KMS-11 (cell line): ENCODE results near the gene HLF.

ENCODE experiments used
- H2AFZ ChIP-seq: fragments of 200-600 bp; sonication (generic); 2 replicates; pipeline ENCODE4 v1.6.1; 2016; ENCODE audit warnings: antibody characterized with exemption, mixed run types, low read depth
- H3K27ac ChIP-seq: fragments of 200-600 bp; sonication (generic); 2 replicates; pipeline ENCODE4 v1.6.1; 2016; ENCODE audit warnings: mild to moderate bottlenecking, mixed run types
- H3K27me3 ChIP-seq: fragments of 200-600 bp; sonication (generic); 2 replicates; pipeline ENCODE4 v1.6.1; 2017; ENCODE audit warnings: mild to moderate bottlenecking, low read depth, mixed run types, moderate library complexity; ENCODE audit not compliant: insufficient read depth
- H3K36me3 ChIP-seq: fragments of 200-600 bp; sonication (generic); 2 replicates; pipeline ENCODE4 v1.6.1; 2017; ENCODE audit warnings: mild to moderate bottlenecking, mixed run types; ENCODE audit not compliant: insufficient read depth
- H3K4me1 ChIP-seq: fragments of 200-600 bp; sonication (generic); 2 replicates; pipeline ENCODE4 v1.6.1; 2016; ENCODE audit warnings: mild to moderate bottlenecking, low read depth, mixed run types; ENCODE audit not compliant: poor library complexity, severe bottlenecking
- H3K4me2 ChIP-seq: fragments of 200-600 bp; sonication (generic); 2 replicates; pipeline ENCODE4 v1.7.0; 2016; ENCODE audit warnings: mild to moderate bottlenecking, mixed run types
- H3K4me3 ChIP-seq: fragments of 200-600 bp; sonication (generic); IDR thresholded peaks from 2 replicates; pipeline ENCODE4 v1.6.1; 2017; ENCODE audit warnings: low read depth, low read length, mixed read lengths; ENCODE audit not compliant: insufficient read depth
- H3K79me2 ChIP-seq: fragments of 200-600 bp; sonication (generic); 2 replicates; pipeline ENCODE4 v1.6.1; 2016; ENCODE audit warnings: low read depth, mixed run types; ENCODE audit not compliant: insufficient read depth
- H3K9ac ChIP-seq: fragments of 200-600 bp; sonication (generic); 2 replicates; pipeline ENCODE4 v1.6.1; 2016; ENCODE audit warnings: mild to moderate bottlenecking, mixed run types
- H4K20me1 ChIP-seq: fragments of 200-600 bp; sonication (generic); 2 replicates; pipeline ENCODE4 v1.6.1; 2016; ENCODE audit warnings: mild to moderate bottlenecking, mixed run types; ENCODE audit not compliant: insufficient read depth
- CTCF ChIP-seq: fragments of 200-600 bp; sonication (generic); conservative IDR thresholded peaks from 2 replicates; pipeline ENCODE4 v1.6.1; 2017; ENCODE audit warnings: low read depth, mild to moderate bottlenecking, antibody characterized with exemption, low read length, moderate library complexity, mixed read lengths

Gene HLF

DNA sequence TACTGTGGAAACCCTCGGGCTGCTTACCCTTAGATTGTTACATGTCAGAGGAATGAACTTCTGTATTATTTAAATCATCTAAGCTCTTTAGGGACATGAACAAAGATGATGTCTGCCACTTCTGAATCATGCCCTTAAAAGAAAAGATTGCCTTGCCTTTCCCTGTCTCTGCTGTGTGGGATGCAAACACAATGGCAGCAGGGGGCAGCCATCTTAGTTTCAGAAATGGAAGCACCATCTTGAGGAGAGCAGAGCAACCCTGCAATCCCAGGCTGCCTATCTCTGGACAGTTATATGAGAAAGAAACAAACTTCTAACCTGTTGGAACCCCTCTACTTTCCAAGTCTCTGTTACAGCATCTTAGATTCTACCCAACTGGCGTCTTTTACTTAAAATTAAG, 16.7 kb upstream of the HLF start:
- no peak overlapping the region for H3K27ac ChIP-seq
- no peak for TF ChIP-seq CTCF
- H3K4me3 ChIP-seq, result no peak overlapping the region
- no peak overlapping the region; the same call in 1 of the 2 replicates for H2AFZ ChIP-seq
- no peak overlapping the region for H3K9ac ChIP-seq
- no peaks in the 10 kb centered on the region for H3K27me3 ChIP-seq
- H3K36me3 ChIP-seq, result no peaks in the 10 kb centered on the region
- no peak overlapping the region for H3K4me2 ChIP-seq
- no peaks in the 10 kb centered on the region for H4K20me1 ChIP-seq
- H3K4me1 ChIP-seq, result no peaks in the 10 kb centered on the region
- H3K79me2 ChIP-seq, result no peaks in the 10 kb centered on the region

- no peak for TF ChIP-seq CTCF
- Histone ChIP-seq H3K4me1 (no peaks in the 10 kb centered on the region), H3K9ac (no peak overlapping the region), H3K4me2 (no peak overlapping the region), H2AFZ (no peak overlapping the region), H3K4me3 (no peak overlapping the region), H3K36me3 (no peaks in the 10 kb centered on the region), H3K79me2 (no peaks in the 10 kb centered on the region), H3K27ac (no peak overlapping the region), H3K27me3 (no peaks in the 10 kb centered on the region), H4K20me1 (no peaks in the 10 kb centered on the region)
Measured at GRCh38 chr17:55249861-55250260, 14.9 kb upstream of the HLF start.

- Histone ChIP-seq H3K27me3 (no peaks in the 10 kb centered on the region), H3K4me3 (no peak overlapping the region), H4K20me1 (no peaks in the 10 kb centered on the region), H3K4me2 (no peak overlapping the region), H3K79me2 (no peaks in the 10 kb centered on the region), H3K4me1 (no peaks in the 10 kb centered on the region), H3K9ac (no peak overlapping the region), H3K36me3 (no peaks in the 10 kb centered on the region), H2AFZ (no peak overlapping the region), H3K27ac (no peak overlapping the region)
- TF ChIP-seq CTCF, result no peak
Measured at GRCh38 chr17:55254375-55254774, 10.4 kb upstream of the HLF start.

- H3K36me3 ChIP-seq, result no peaks in the 10 kb centered on the region
- no peak for TF ChIP-seq CTCF
- H4K20me1 ChIP-seq, result no peaks in the 10 kb centered on the region
- no peak overlapping the region for H2AFZ ChIP-seq
- no peaks in the 10 kb centered on the region for H3K79me2 ChIP-seq
- H3K4me3 ChIP-seq, result no peak overlapping the region
- no peaks in the 10 kb centered on the region for H3K27me3 ChIP-seq
- no peak overlapping the region for H3K9ac ChIP-seq
- H3K4me2 ChIP-seq, result no peak overlapping the region
- H3K4me1 ChIP-seq, result no peaks in the 10 kb centered on the region
- H3K27ac ChIP-seq, result no peak overlapping the region
Measured at GRCh38 chr17:55258578-55259135, 6.1 kb upstream of the HLF start.
